Bronchial epithelial cell (primary cell): ENCODE results near the gene IRF5. TPM values are rescaled to one million over a fixed set of nuclear protein-coding genes. Genes with fewer than 3 reads are reported as not detected.
A peak's percentile ranks its signal among the peaks of the same experiment; 100 is the strongest.

Source experiments
- DNase-seq: peaks from one replicate; pipeline ENCODE4 v3.0.0-alpha.2; 2010; ENCODE audit warnings: low read depth
- FAIRE-seq: peaks from 2 replicates; lab custom pipeline; 2011; peaks lifted over from hg19 to GRCh38; lab: Jason Lieb, UNC
- H3K27me3 ChIP-seq: 2 replicates; pipeline ENCODE4 v1.5.1; 2011; ENCODE audit warnings: low read length; ENCODE audit not compliant: control insufficient read depth, insufficient read depth
- H3K36me3 ChIP-seq: 2 replicates; pipeline ENCODE4 v1.5.1; 2011; ENCODE audit warnings: low read length; ENCODE audit not compliant: control insufficient read depth, insufficient read depth
- H3K4me3 ChIP-seq: 2 replicates; pipeline ENCODE4 v1.5.1; 2011; ENCODE audit warnings: mild to moderate bottlenecking, low read depth, low read length, control low read depth
- total RNA-seq: library from RNA; depleted of rRNA; stranded (reverse); fragments of >200 nt; gene quantifications from 2 replicates; pipeline ENCODE4 v1.2.1, GENCODE V29; 2014
- TF ChIP-seq, protein P1 (sequence below): IDR thresholded peaks from 2 replicates; pipeline ENCODE4 v1.5.1; 2011; ENCODE audit warnings: mild to moderate bottlenecking, moderate library complexity, low read length, control low read depth, inconsistent platforms; ENCODE audit not compliant: insufficient read depth, severe bottlenecking

The IRF5 gene
- total RNA-seq, 1 donor from 2014 or later: 6.8 TPM

DNA sequence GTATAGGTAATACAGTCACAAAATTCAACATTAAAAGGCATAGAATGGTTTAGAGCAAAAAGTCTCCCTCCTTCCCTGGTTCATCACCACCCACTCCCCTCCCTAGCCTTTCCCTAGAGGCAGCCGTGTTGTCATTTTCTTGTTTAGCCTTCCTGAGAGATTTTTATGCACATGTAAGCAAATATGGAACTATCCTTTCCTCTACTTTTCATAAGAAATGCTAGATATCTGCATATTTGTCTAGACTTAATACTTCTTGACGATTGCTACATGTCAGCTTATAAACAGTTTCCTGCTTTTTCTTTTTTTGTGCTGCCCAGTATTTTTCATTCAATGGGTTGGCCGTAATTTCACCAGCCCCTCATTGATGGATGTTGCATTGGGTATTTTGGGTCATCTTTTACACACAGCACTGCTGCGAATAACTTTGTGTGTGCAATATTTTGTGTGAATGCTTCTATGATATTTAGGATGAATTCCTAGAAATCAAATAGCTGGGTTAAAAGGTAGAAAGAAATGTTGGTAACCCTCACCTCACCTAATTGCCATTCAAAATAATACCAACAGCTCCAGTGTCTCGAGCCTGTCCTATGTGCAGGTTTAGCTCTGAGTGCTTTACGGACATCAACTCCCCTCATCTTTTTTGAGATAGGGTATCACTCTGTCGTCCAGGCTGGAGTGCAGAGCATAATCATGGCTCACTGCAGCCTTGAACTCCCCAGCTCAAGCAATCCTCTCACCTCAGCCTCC is 6.9 kb downstream of the IRF5 start:
- Histone ChIP-seq H3K27me3 (no peaks in the 10 kb centered on the region), H3K4me3 (no peak overlapping the region), H3K36me3 (peaks cover 3% of the 10 kb centered on the region)
- FAIRE-seq (no peak), DNase-seq (no peak)
- TF ChIP-seq, protein P1, sequence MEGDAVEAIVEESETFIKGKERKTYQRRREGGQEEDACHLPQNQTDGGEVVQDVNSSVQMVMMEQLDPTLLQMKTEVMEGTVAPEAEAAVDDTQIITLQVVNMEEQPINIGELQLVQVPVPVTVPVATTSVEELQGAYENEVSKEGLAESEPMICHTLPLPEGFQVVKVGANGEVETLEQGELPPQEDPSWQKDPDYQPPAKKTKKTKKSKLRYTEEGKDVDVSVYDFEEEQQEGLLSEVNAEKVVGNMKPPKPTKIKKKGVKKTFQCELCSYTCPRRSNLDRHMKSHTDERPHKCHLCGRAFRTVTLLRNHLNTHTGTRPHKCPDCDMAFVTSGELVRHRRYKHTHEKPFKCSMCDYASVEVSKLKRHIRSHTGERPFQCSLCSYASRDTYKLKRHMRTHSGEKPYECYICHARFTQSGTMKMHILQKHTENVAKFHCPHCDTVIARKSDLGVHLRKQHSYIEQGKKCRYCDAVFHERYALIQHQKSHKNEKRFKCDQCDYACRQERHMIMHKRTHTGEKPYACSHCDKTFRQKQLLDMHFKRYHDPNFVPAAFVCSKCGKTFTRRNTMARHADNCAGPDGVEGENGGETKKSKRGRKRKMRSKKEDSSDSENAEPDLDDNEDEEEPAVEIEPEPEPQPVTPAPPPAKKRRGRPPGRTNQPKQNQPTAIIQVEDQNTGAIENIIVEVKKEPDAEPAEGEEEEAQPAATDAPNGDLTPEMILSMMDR: no peak

DNA sequence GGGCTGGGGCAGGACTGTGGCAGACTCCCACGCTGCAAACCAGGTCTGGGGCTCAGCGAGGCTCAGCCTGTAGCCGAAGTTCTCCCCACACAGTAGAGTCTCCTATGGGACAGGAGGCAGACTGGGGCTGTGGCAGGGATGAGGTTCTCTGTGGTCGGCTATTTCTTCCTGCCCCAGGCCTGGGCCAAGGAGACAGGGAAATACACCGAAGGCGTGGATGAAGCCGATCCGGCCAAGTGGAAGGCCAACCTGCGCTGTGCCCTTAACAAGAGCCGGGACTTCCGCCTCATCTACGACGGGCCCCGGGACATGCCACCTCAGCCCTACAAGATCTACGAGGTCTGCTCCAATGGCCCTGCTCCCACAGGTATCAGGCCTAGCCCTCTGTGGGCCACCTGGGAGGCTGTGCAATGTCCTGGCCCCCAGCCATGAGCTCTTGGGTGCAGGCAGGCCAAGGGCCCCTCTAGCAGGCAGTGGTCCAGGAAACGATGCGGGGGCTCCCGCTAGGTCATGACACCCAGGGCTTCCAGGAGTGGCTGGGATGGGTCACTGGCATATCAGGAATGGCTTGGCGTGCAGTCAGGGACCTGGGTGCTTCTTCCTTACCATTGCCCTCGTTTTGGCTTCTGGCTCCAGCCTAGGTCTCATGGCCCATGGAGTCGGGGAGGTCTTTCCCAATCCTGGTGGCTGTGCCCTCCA is 8.1 kb downstream of the IRF5 start:
- Histone ChIP-seq H3K36me3 (peaks cover 3% of the 10 kb centered on the region), H3K27me3 (no peaks in the 10 kb centered on the region), H3K4me3 (no peak overlapping the region)
- no peak for FAIRE-seq
- no peak for DNase-seq
- TF ChIP-seq, protein P1: no peak

DNA sequence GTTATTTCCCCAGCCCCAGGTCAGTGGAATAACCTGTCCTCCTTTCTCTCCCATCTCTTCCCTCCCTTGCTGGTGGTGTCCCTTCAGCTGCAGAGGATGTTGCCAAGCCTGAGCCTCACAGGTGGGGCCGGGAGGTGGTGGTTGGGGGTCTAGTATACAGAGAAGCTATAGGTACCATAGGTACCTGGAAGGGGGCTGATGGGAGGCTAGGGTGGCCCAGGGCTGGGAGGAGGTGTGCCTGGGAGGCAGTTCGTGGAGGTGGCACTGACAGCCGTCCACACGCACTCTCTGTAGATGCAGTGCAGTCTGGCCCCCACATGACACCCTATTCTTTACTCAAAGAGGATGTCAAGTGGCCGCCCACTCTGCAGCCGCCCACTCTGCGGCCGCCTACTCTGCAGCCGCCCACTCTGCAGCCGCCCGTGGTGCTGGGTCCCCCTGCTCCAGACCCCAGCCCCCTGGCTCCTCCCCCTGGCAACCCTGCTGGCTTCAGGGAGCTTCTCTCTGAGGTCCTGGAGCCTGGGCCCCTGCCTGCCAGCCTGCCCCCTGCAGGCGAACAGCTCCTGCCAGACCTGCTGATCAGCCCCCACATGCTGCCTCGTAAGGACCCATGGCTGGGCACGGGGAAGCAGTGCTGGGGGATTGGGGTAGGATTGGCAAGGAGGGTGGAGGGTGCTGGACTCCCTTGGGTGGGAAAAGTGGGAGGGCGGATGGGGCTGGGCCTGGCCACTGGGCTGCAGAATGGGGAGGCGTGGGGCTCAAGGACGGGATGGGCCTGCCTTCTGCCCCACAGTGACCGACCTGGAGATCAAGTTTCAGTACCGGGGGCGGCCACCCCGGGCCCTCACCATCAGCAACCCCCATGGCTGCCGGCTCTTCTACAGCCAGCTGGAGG is 9.5 kb downstream of the IRF5 start:
- Histone ChIP-seq H3K27me3 (no peaks in the 10 kb centered on the region), H3K4me3 (no peak overlapping the region), H3K36me3 (peaks cover 3% of the 10 kb centered on the region)
- FAIRE-seq: no peak
- TF ChIP-seq, protein P1: peak; percentile 25
- no peak for DNase-seq

DNA sequence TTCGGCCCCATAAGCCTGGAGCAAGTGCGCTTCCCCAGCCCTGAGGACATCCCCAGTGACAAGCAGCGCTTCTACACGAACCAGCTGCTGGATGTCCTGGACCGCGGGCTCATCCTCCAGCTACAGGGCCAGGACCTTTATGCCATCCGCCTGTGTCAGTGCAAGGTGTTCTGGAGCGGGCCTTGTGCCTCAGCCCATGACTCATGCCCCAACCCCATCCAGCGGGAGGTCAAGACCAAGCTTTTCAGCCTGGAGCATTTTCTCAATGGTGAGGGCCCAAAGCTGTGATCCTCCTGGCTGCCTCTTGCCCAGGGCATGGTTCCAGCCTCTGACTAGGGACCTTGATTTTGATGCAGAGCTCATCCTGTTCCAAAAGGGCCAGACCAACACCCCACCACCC is 10.1 kb downstream of the IRF5 start:
- no peak overlapping the region for H3K4me3 ChIP-seq
- FAIRE-seq (no peak), DNase-seq (no peak)
- TF ChIP-seq, protein P1: no peak
- no peaks in the 10 kb centered on the region for H3K27me3 ChIP-seq
- H3K36me3 ChIP-seq: peaks cover 3% of the 10 kb centered on the region

DNA sequence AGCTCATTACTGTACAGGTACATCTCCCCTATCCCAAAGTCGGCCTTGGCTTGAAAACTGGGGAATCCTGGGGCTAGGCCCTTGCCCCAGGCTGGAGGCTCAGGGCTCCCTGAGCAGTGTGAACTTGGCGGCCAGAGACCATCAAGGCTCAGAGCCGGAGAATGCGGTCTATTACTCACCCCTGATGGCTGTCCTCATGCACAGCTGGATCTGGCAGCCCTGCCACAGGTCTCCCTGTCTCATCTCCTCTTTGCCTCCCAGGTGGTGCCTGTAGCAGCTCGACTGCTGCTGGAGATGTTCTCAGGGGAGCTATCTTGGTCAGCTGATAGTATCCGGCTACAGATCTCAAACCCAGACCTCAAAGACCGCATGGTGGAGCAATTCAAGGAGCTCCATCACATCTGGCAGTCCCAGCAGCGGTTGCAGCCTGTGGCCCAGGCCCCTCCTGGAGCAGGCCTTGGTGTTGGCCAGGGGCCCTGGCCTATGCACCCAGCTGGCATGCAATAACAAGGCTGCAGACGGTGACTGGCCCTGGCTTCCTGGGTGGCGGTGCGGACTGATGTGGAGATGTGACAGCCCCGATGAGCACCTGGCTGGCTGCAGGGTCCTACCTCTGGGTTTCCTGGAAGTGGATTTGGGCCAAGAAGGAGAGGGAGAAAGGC is 10.7 kb downstream of the IRF5 start:
- DNase-seq (no peak), FAIRE-seq (no peak)
- TF ChIP-seq, protein P1: no peak
- no peak overlapping the region for H3K4me3 ChIP-seq
- no peaks in the 10 kb centered on the region for H3K27me3 ChIP-seq
- peaks cover 3% of the 10 kb centered on the region for H3K36me3 ChIP-seq
